ENCODE results near the gene PIM1. TPM values are rescaled to one million over a fixed set of nuclear protein-coding genes. Genes with fewer than 3 reads are reported as not detected.

Gene PIM1
- polyA plus RNA-seq, 1 donor from 2014 or later, result 4.1 TPM

GRCh38 chr6:37142050-37142614, 27.8 kb upstream of the PIM1 start:
- Histone ChIP-seq H3K36me3 (ENCODE audit: insufficient read depth, low read length) (no peaks in the 10 kb centered on the region), H3K4me3 (ENCODE audit: low read length) (no peak overlapping the region), H2AFZ (ENCODE audit: low read depth, low read length) (no peak overlapping the region), H3K9me3 (ENCODE audit: low read length) (no peaks in the 10 kb centered on the region), H3K9me2 (ENCODE audit: insufficient read depth, low read length) (no peaks in the 10 kb centered on the region), H3K4me2 (ENCODE audit: low read length) (no peak overlapping the region), H3F3A (ENCODE audit: insufficient read depth, low read length, poor library complexity, severe bottlenecking) (no peaks in the 10 kb centered on the region), H4K20me1 (ENCODE audit: insufficient read depth) (no peaks in the 10 kb centered on the region), H3K9ac (ENCODE audit: low read length) (no peak overlapping the region), H3K27me3 (ENCODE audit: insufficient read depth, low read depth, low read length) (peaks cover 4% of the 10 kb centered on the region), H3K27ac (ENCODE audit: low read length) (no peak overlapping the region), H3K79me2 (replicated peaks; ENCODE audit: insufficient read depth, low read length) (no peaks in the 10 kb centered on the region)
- TF ChIP-seq SMC3 (conservative IDR thresholded peaks at IDR 0.05; ENCODE audit: poor library complexity), result no peak
- TF ChIP-seq REST (IDR thresholded peaks at IDR 0.05; ENCODE audit: borderline replicate concordance), result no peak
- TF ChIP-seq CTCF (IDR thresholded peaks at IDR 0.05; ENCODE audit: poor library complexity, severe bottlenecking), result no peak
- no peak for TF ChIP-seq EP300 (conservative IDR thresholded peaks at IDR 0.05; ENCODE audit: poor library complexity, severe bottlenecking)
- TF ChIP-seq EZH2 (IDR thresholded peaks at IDR 0.05; ENCODE audit: borderline replicate concordance, insufficient read depth, low read length, poor library complexity, severe bottlenecking), result no peak
- no peak for TF ChIP-seq POLR2AphosphoS5 (IDR thresholded peaks at IDR 0.05)
- no peak for TF ChIP-seq TAF1 (IDR thresholded peaks at IDR 0.05; ENCODE audit: low read depth)
- no peak for TF ChIP-seq MXI1 (conservative IDR thresholded peaks at IDR 0.05; ENCODE audit: poor library complexity, severe bottlenecking)
- TF ChIP-seq RAD21 (conservative IDR thresholded peaks at IDR 0.05), result no peak

- H3K27ac ChIP-seq (ENCODE audit: low read length), result no peak overlapping the region
- no peaks in the 10 kb centered on the region for H3K9me3 ChIP-seq (ENCODE audit: low read length)
- no peak for TF ChIP-seq SMC3 (conservative IDR thresholded peaks at IDR 0.05; ENCODE audit: poor library complexity)
- TF ChIP-seq POLR2AphosphoS5 (IDR thresholded peaks at IDR 0.05), result no peak
- TF ChIP-seq CTCF (IDR thresholded peaks at IDR 0.05; ENCODE audit: poor library complexity, severe bottlenecking), result no peak
- no peak for TF ChIP-seq TAF1 (IDR thresholded peaks at IDR 0.05; ENCODE audit: low read depth)
- TF ChIP-seq RAD21 (conservative IDR thresholded peaks at IDR 0.05), result no peak
- TF ChIP-seq REST (IDR thresholded peaks at IDR 0.05; ENCODE audit: borderline replicate concordance), result no peak
- H3K9me2 ChIP-seq (ENCODE audit: insufficient read depth, low read length), result no peaks in the 10 kb centered on the region
- no peak overlapping the region for H3K4me2 ChIP-seq (ENCODE audit: low read length)
- H3K36me3 ChIP-seq (ENCODE audit: insufficient read depth, low read length), result no peaks in the 10 kb centered on the region
- no peak overlapping the region for H2AFZ ChIP-seq (ENCODE audit: low read depth, low read length)
- H3K4me3 ChIP-seq (ENCODE audit: low read length), result no peak overlapping the region
- no peaks in the 10 kb centered on the region for H3K27me3 ChIP-seq (ENCODE audit: insufficient read depth, low read depth, low read length)
- H3K9ac ChIP-seq (ENCODE audit: low read length), result no peak overlapping the region
- H3F3A ChIP-seq (ENCODE audit: insufficient read depth, low read length, poor library complexity, severe bottlenecking), result no peaks in the 10 kb centered on the region
- H4K20me1 ChIP-seq (ENCODE audit: insufficient read depth), result no peaks in the 10 kb centered on the region
- H3K79me2 ChIP-seq (replicated peaks; ENCODE audit: insufficient read depth, low read length), result no peaks in the 10 kb centered on the region
These were observed 26.4 kb upstream of the PIM1 start for GRCh38 chr6:37143585-37143984.
